Stromal cell of bone marrow (primary cell): ENCODE measurements around the gene EXPH5.

Source experiments
- DNase-seq: peaks from one replicate; pipeline ENCODE4 v3.0.0-alpha.2; 2012; ENCODE audit warnings: low read depth

Gene EXPH5

GRCh38 chr11:108508653-108509593 is 84.6 kb downstream of the EXPH5 start:
- DNase-seq = no peak

- no peak for DNase-seq
These were observed 92.2 kb downstream of the EXPH5 start for GRCh38 chr11:108501396-108501795.

GRCh38 chr11:108500721-108501120 is 92.8 kb downstream of the EXPH5 start:
- DNase-seq = no peak

GRCh38 chr11:108500169-108500568 is 93.4 kb downstream of the EXPH5 start:
- DNase-seq = no peak

- no peak for DNase-seq
These were observed 94.7 kb downstream of the EXPH5 start for GRCh38 chr11:108498816-108499408.

GRCh38 chr11:108498046-108498815 is 95.3 kb downstream of the EXPH5 start, which contains the start of gene POGLUT3:
POGLUT3 (minus strand) TSS chr11:108498384; CDS start chr11:108498366, 18 bp downstream.
- DNase-seq = no peak

GRCh38 chr11:108497317-108498045 is 96.1 kb downstream of the EXPH5 start:
- DNase-seq = peak; percentile 98

- no peak for DNase-seq
These were observed 96.8 kb downstream of the EXPH5 start for GRCh38 chr11:108496643-108497256.

GRCh38 chr11:108495326-108495725 is 98.2 kb downstream of the EXPH5 start:
- DNase-seq = no peak

GRCh38 chr11:108494182-108494581 is 99.4 kb downstream of the EXPH5 start:
- DNase-seq = no peak

GRCh38 chr11:108491936-108492335 is 101.6 kb downstream of the EXPH5 start:
- no peak for DNase-seq

GRCh38 chr11:108486828-108487227 is 106.7 kb downstream of the EXPH5 start:
- no peak for DNase-seq

GRCh38 chr11:108486331-108486730 is 107.2 kb downstream of the EXPH5 start:
- no peak for DNase-seq

GRCh38 chr11:108483163-108483562 is 110.4 kb downstream of the EXPH5 start:
- no peak for DNase-seq

- no peak for DNase-seq
These were observed 118.7 kb downstream of the EXPH5 start for GRCh38 chr11:108474664-108475463.

- no peak for DNase-seq
These were observed 120.9 kb downstream of the EXPH5 start for GRCh38 chr11:108472681-108473080.

GRCh38 chr11:108468478-108468864 is 125.1 kb downstream of the EXPH5 start:
- DNase-seq = no peak

GRCh38 chr11:108467091-108467823 is 126.3 kb downstream of the EXPH5 start, which contains the start of gene C11orf65:
C11orf65 (minus strand) TSS chr11:108467529; CDS start chr11:108461559, 5,970 bp downstream.
- peak; percentile 94 for DNase-seq

- no peak for DNase-seq
These were observed 127.2 kb downstream of the EXPH5 start for GRCh38 chr11:108466405-108466804.
